HepG2 (cell line): ENCODE data around the gene PLCB1. TPM values are rescaled to one million over a fixed set of nuclear protein-coding genes. Genes with fewer than 3 reads are reported as not detected.

Experiments
- ATAC-seq: fragments of 200-7000 bp; cut with Tn5 transposase; 3 replicates; pipeline ENCODE4 v1.9.1; 2020; ENCODE audit warnings: mild to moderate bottlenecking, moderate library complexity
- BruUV-seq: library from RNA; stranded (reverse); fragments of 400-500 nt; replicated peaks from 2 replicates; lab custom pipeline; 2021; lab: Mats Ljungman, UMichigan
- CTCF ChIA-PET: fragments of 300-600 bp; formaldehyde crosslinking; extraction: SDS; loops from one replicate; lab custom pipeline; 2021; ENCODE audit warnings: low total read pairs, inconsistent platforms, low intra/inter-chr PET ratio; lab: Yijun Ruan, JAX
- POLR2A ChIA-PET: fragments of 350-600 bp; sonication (Branson Sonifier 250); formaldehyde crosslinking; loops from one replicate; lab custom pipeline; 2020; ENCODE audit warnings: antibody characterized with exemption, inconsistent platforms; lab: Yijun Ruan, JAX
- DNase-seq: peaks from one replicate; pipeline ENCODE4 v3.0.0-alpha.2; 2015; ENCODE audit warnings: low spot score
- FAIRE-seq: peaks from 3 replicates; lab custom pipeline; 2011; peaks lifted over from hg19 to GRCh38; lab: Jason Lieb, UNC
- H2AFZ ChIP-seq: one replicate; pipeline ENCODE4 v1.6.1; 2011; ENCODE audit warnings: low read length, inconsistent platforms
- H3K27ac ChIP-seq: fragments of 300-600 bp; 3 replicates; pipeline ENCODE4 v1.8.0; 2011; ENCODE audit warnings: mixed run types, mild to moderate bottlenecking, mixed read lengths, low read length, inconsistent platforms; ENCODE audit not compliant: insufficient read depth; ENCODE audit errors: extremely low read length
- H3K27me3 ChIP-seq, 2 experiments: fragments of 200-600 bp in 1 of 2; 2 replicates in 1 of 2; 3 replicates in 1 of 2; pipeline versions ENCODE4 v1.6.0 to v1.8.0; 2011; ENCODE audit warnings: low read length in 2 of 2, mild to moderate bottlenecking in 2 of 2, moderate library complexity in 2 of 2, inconsistent platforms in 1 of 2; ENCODE audit not compliant: insufficient read depth in 2 of 2, control insufficient read depth in 1 of 2
- H3K36me3 ChIP-seq, 2 experiments: fragments of 200-600 bp in 1 of 2; replicated peaks in 1 of 2; 2 replicates in 1 of 2; 3 replicates in 1 of 2; pipeline versions ENCODE4 v1.5.1 to v1.8.0; 2011; ENCODE audit warnings: low read length in 2 of 2, inconsistent platforms in 1 of 2; ENCODE audit not compliant: insufficient read depth in 2 of 2, control insufficient read depth in 1 of 2
- H3K4me1 ChIP-seq: 2 replicates; pipeline ENCODE4 v1.5.1; 2012; ENCODE audit warnings: low read length, inconsistent platforms; ENCODE audit not compliant: insufficient read depth
- H3K4me2 ChIP-seq: 2 replicates; pipeline ENCODE4 v1.6.0; 2011; ENCODE audit warnings: low read depth, low read length, inconsistent platforms
- H3K4me3 ChIP-seq, 3 experiments: fragments of 200-600 bp in 1 of 3; sonication (generic), shearing (Covaris generic) in 1 of 3; replicated peaks in 1 of 3; 2 replicates each; pipeline ENCODE4 v1.5.1; 2011 to 2016; ENCODE audit warnings: low read length in 3 of 3, inconsistent platforms in 2 of 3, low read depth in 2 of 3, mild to moderate bottlenecking in 2 of 3, control low read depth in 1 of 3, mixed read lengths in 1 of 3; ENCODE audit not compliant: insufficient read depth in 1 of 3
- H3K79me2 ChIP-seq: one replicate; pipeline ENCODE4 v1.6.1; 2011; ENCODE audit warnings: low read length, inconsistent platforms; ENCODE audit not compliant: insufficient read depth
- H3K9ac ChIP-seq: 2 replicates; pipeline ENCODE4 v1.6.0; 2011; ENCODE audit warnings: mild to moderate bottlenecking, low read depth, low read length, inconsistent platforms; ENCODE audit not compliant: insufficient read depth
- H3K9me3 ChIP-seq: 2 replicates; pipeline ENCODE4 v1.5.1; 2012; ENCODE audit warnings: mild to moderate bottlenecking, low read length
- H4K20me1 ChIP-seq: 2 replicates; pipeline ENCODE4 v1.6.0; 2011; ENCODE audit warnings: inconsistent platforms, mild to moderate bottlenecking, low read length, moderate library complexity; ENCODE audit not compliant: insufficient read depth
- MAFF ChIP-seq: IDR thresholded peaks from 2 replicates; pipeline ENCODE4 v1.6.1; 2011; ENCODE audit warnings: low read depth, low read length, improper control_type of control experiment
- MAFK ChIP-seq, 2 experiments: IDR thresholded peaks in 1 of 2; conservative IDR thresholded peaks in 1 of 2; 2 replicates each; pipeline ENCODE4 v1.6.1; 2011; ENCODE audit warnings: improper control_type of control experiment in 2 of 2, low read length in 2 of 2
- NCOA1 ChIP-seq: sonication (generic); formaldehyde crosslinking; IDR thresholded peaks from 2 replicates; pipeline ENCODE4 v1.9.0; 2021; ENCODE audit warnings: missing genetic modification reagents
- RFX5 ChIP-seq: IDR thresholded peaks from 2 replicates; pipeline ENCODE4 v1.6.1; 2011; ENCODE audit warnings: low read depth, low read length, improper control_type of control experiment
- SALL1 ChIP-seq: sonication (generic); formaldehyde crosslinking; IDR thresholded peaks from 2 replicates; pipeline ENCODE4 v1.8.0; 2022; ENCODE audit warnings: mild to moderate bottlenecking, missing genetic modification reagents
- ZBTB20 ChIP-seq: sonication (generic); formaldehyde crosslinking; IDR thresholded peaks from 2 replicates; pipeline ENCODE4 v1.8.1; 2023; ENCODE audit warnings: missing genetic modification reagents, low read depth, mild to moderate bottlenecking, borderline replicate concordance
- WGBS: methylation state at CpG from one replicate; pipeline ENCODE4 v1.1.6; 2017; ENCODE audit warnings: low lambda C conversion rate; 5-methylcytosine and 5-hydroxymethylcytosine counted together
- in situ Hi-C: cut with HindIII; loops from 2 replicates; pipeline ENCODE4 v1.10.0; 2017; ENCODE audit warnings: low pct_unique_long_range_greater_than_20kb; ENCODE audit not compliant: extremely low pct_ligation_motif_present
- intact Hi-C: fragments of 100-400 bp; cut with micrococcal nuclease; formaldehyde crosslinking; loops from one replicate; pipeline ENCODE4 v1.10.0; 2022; ENCODE audit not compliant: unreplicated experiment
- polyA plus RNA-seq, 8 experiments: library from polyadenylated mRNA; depleted of rRNA in 3 of 8; stranded (reverse) in 7 of 8; unstranded in 1 of 8; fragments of >200 nt; fragmentation: Illumina TruSeq in 4 of 8; extraction: Trizol in 4 of 8; gene quantifications; 2 replicates each; pipeline versions ENCODE4 v1.2.1 to v1.2.3, GENCODE V29; 2011 to 2016; ENCODE audit warnings: low read depth in 4 of 8, missing spikeins in 1 of 8, mixed read lengths in 1 of 8; ENCODE audit not compliant: insufficient read depth in 1 of 8
- total RNA-seq, 5 experiments: library from RNA; depleted of rRNA; stranded (reverse); fragments of >200 nt; fragmentation: Illumina TruSeq; extraction: Trizol; gene quantifications; 2 replicates each; pipeline ENCODE4 v1.2.3, GENCODE V29; 2016; ENCODE audit warnings: low read depth in 1 of 5

PLCB1 gene
- total and polyA plus RNA-seq, 2 of the 13 experiments (the other 11 are each of a cell fraction or from before 2014, with no cell fraction given): 42.4 to 55.9 TPM

DNA sequence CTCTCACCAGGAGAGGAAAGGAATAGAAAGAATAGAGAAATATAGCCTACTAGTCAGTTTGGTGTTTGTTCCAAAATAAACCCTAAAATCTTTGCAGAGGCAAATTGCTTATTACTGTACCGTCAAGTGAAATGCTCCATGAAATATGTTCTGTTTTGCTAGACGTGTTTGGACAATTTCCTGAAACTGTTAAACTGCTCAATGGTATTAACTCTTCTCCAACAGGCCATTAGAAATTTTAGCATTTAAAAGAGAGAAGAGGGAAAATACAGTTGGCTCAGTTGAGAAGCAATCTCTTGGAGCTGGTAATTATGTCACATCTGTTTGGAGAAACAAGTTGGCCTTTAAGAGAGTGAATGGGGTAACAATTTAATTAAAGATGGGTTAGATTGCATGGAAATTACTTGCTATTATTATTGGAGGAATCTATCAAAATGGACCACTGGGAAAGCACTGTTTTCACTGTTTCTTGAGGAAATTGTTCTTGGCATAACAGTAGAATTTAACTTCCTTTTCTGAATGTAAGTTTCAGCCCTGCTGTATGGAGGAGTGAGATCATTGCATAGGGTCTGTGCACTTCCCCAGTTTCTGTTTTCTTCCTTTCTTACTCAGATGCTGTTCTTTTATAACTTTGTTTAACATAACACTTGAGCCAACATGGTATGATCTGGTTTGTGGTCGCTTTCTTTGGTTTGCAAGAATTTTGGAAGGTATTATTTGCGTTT, 373.6 kb downstream of the PLCB1 start:
- no peak for TF ChIP-seq ZBTB20
- TF ChIP-seq, all 625 proteins: peak for 0
- no peak overlapping the region for H2AFZ ChIP-seq
- H3K4me3 ChIP-seq: no peak overlapping the region
- no peak overlapping the region for H3K9ac ChIP-seq
- H3K27ac ChIP-seq: no peak overlapping the region
- H3K4me1 ChIP-seq: no peaks in the 10 kb centered on the region
- ChIA-PET CTCF (no interaction called here), POLR2A (no interaction called here)
- H3K9me3 ChIP-seq: no peaks in the 10 kb centered on the region
- WGBS: 97% methylated on average over 4 of the region's 4 CpGs
- no peaks in the 10 kb centered on the region for H3K79me2 ChIP-seq
- no peaks in the 10 kb centered on the region for H4K20me1 ChIP-seq
- no peaks in the 10 kb centered on the region for H3K27me3 ChIP-seq
- no peak overlapping the region for H3K4me2 ChIP-seq
- intact Hi-C loops (no loop called here), in situ Hi-C loops (no loop called here)
- FAIRE-seq (no peak), DNase-seq (no peak), ATAC-seq (no peak)
- peaks cover 2 to 3% of the 10 kb centered on the region in 2 experiments; a peak in 1 of 5 replicates for H3K36me3 ChIP-seq
- no TSS peak for BruUV-seq

DNA sequence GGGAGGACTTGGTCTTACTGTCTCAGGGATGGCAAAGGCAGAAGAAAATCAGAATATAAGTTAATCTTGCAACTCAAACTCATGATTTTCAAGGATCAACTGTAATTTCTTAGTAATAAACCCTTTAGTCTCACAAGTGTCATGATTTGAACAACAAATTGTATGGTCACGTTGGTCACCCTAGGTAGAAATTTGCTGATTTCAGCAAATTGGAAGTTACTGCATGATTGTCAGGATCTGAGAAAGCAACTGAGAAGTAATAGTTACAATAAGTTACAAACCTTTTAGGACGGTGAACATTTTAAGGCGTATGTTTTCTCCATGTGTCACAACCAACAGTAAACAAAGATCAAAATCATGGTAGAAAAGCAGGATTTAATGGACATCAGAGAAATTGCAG, 375.2 kb downstream of the PLCB1 start:
- no peak overlapping the region for H3K4me3 ChIP-seq
- FAIRE-seq (no peak), ATAC-seq (no peak), DNase-seq (no peak)
- H3K4me1 ChIP-seq: no peaks in the 10 kb centered on the region
- no peak overlapping the region for H3K4me2 ChIP-seq
- no peaks in the 10 kb centered on the region; a peak in 1 of 5 replicates for H3K36me3 ChIP-seq
- H3K9me3 ChIP-seq: no peaks in the 10 kb centered on the region
- 98% methylated on average over 3 of the region's 3 CpGs for WGBS
- H4K20me1 ChIP-seq: no peaks in the 10 kb centered on the region
- CTCF ChIA-PET: no interaction called here
- BruUV-seq: no TSS peak
- H3K9ac ChIP-seq: no peak overlapping the region
- no peak overlapping the region for H3K27ac ChIP-seq
- in situ Hi-C loops: no loop called here
- H3K79me2 ChIP-seq: no peaks in the 10 kb centered on the region
- no peaks in the 10 kb centered on the region for H3K27me3 ChIP-seq
- H2AFZ ChIP-seq: no peak overlapping the region
- intact Hi-C loops: no loop called here
- TF ChIP-seq SALL1 (CRISPR knock-in tag) (no peak), MAFK (conservative IDR thresholded peaks at IDR 0.05 in 1 of 2, IDR thresholded peaks at IDR 0.05 in 1 of 2; ENCODE audit: low read length in 2 of 2) (peak; percentile 99), NCOA1 (CRISPR knock-in tag) (no peak), MAFF (peak; percentile 99), RFX5 (peak; percentile 53; the same call in 1 of the 2 replicates)
- POLR2A ChIA-PET: no interaction called here
